K562 (cell line): ENCODE measurements around the gene HUNK. TPM values are rescaled to one million over a fixed set of nuclear protein-coding genes. Genes with fewer than 3 reads are reported as not detected.

Experiments used
- ATAC-seq: fragments of 200-7000 bp; cut with Tn5 transposase; 3 replicates; pipeline ENCODE4 v1.9.1; 2020; ENCODE audit warnings: moderate library complexity
- BruUV-seq: library from RNA; stranded (reverse); fragments of 400-500 nt; replicated peaks from 2 replicates; lab custom pipeline; 2021; lab: Mats Ljungman, UMichigan
- CTCF ChIA-PET: fragments of 300-600 bp; formaldehyde crosslinking; extraction: SDS; loops from one replicate; lab custom pipeline; 2021; ENCODE audit warnings: low intra/inter-chr PET ratio; lab: Yijun Ruan, JAX
- POLR2A ChIA-PET: fragments of 300-600, 350-650 bp; sonication (Branson Sonifier 250); formaldehyde crosslinking; extraction: SDS; loops from one replicate; lab custom pipeline; 2021; ENCODE audit warnings: antibody characterized with exemption, inconsistent platforms; lab: Yijun Ruan, JAX
- DNase-seq, 4 experiments: peaks; one replicate each; pipeline versions ENCODE4 v3.0.0 to v3.0.0-alpha.2; 2011 to 2018; ENCODE audit warnings: low spot score in 3 of 4, mixed read lengths in 3 of 4; ENCODE audit errors: extremely low read depth in 1 of 4
- FAIRE-seq: peaks from 2 replicates; lab custom pipeline; 2011; peaks lifted over from hg19 to GRCh38; lab: Jason Lieb, UNC
- H2AFZ ChIP-seq: 2 replicates; pipeline ENCODE4 v1.6.0; 2011; ENCODE audit warnings: low read depth, low read length, control low read depth, inconsistent platforms
- H3K27ac ChIP-seq: fragments of 200-600 bp; 3 replicates; pipeline ENCODE4 v1.8.0; 2011; ENCODE audit warnings: low read depth, mild to moderate bottlenecking, control low read depth, inconsistent platforms, low read length, moderate library complexity, mixed read lengths; ENCODE audit errors: extremely low read depth
- H3K27me3 ChIP-seq, 2 experiments: fragments of 300-600 bp in 1 of 2; 2 replicates in 1 of 2; 3 replicates in 1 of 2; pipeline versions ENCODE4 v1.6.0 to v1.8.0; 2011; ENCODE audit warnings: inconsistent platforms in 2 of 2, low read length in 2 of 2, mild to moderate bottlenecking in 1 of 2, mixed read lengths in 1 of 2, moderate library complexity in 1 of 2; ENCODE audit not compliant: control insufficient read depth in 2 of 2, insufficient read depth in 2 of 2
- H3K36me3 ChIP-seq: fragments of 300-600 bp; 3 replicates; pipeline ENCODE4 v1.8.0; 2011; ENCODE audit warnings: mild to moderate bottlenecking, low read length, inconsistent platforms; ENCODE audit not compliant: control insufficient read depth, insufficient read depth
- H3K4me1 ChIP-seq, 2 experiments: fragments of 200-600 bp in 1 of 2; replicated peaks in 1 of 2; 2 replicates in 1 of 2; 3 replicates in 1 of 2; pipeline versions ENCODE4 v1.5.1 to v1.8.0; 2011; ENCODE audit warnings: inconsistent platforms in 2 of 2, low read length in 2 of 2, mild to moderate bottlenecking in 1 of 2, mixed read lengths in 1 of 2, moderate library complexity in 1 of 2; ENCODE audit not compliant: control insufficient read depth in 2 of 2, insufficient read depth in 2 of 2
- H3K4me2 ChIP-seq: 2 replicates; pipeline ENCODE4 v1.6.1; 2011; ENCODE audit warnings: low read length, control low read depth, inconsistent platforms, mixed read lengths; ENCODE audit not compliant: insufficient read depth
- H3K4me3 ChIP-seq: fragments of 200-600 bp; sonication (generic), shearing (Covaris generic); 2 replicates; pipeline ENCODE4 v1.5.1; 2016; ENCODE audit warnings: control low read depth, inconsistent platforms
- H3K79me2 ChIP-seq: fragments of 200-600 bp; 3 replicates; pipeline ENCODE4 v1.8.0; 2011; ENCODE audit warnings: low read length, inconsistent platforms; ENCODE audit not compliant: control insufficient read depth, insufficient read depth
- H3K9ac ChIP-seq, 2 experiments: 2 replicates each; pipeline versions ENCODE4 v1.6.0 to v1.6.1; 2011; ENCODE audit warnings: low read depth in 2 of 2, low read length in 2 of 2, control low read depth in 1 of 2, inconsistent platforms in 1 of 2, mild to moderate bottlenecking in 1 of 2, mixed read lengths in 1 of 2; ENCODE audit not compliant: insufficient read depth in 1 of 2
- H3K9me1 ChIP-seq: one replicate; pipeline ENCODE4 v1.6.0; 2011; ENCODE audit warnings: inconsistent platforms, mild to moderate bottlenecking, low read length, moderate library complexity; ENCODE audit not compliant: control insufficient read depth, insufficient read depth
- H3K9me3 ChIP-seq: replicated peaks from 2 replicates; pipeline ENCODE4 v1.5.1; 2011; ENCODE audit warnings: low read depth, low read length, inconsistent platforms; ENCODE audit not compliant: control insufficient read depth, insufficient read depth
- H4K20me1 ChIP-seq: replicated peaks from 2 replicates; pipeline ENCODE4 v1.6.1; 2011; ENCODE audit warnings: low read length, inconsistent platforms, mixed read lengths; ENCODE audit not compliant: control insufficient read depth, insufficient read depth
- CCAR2 ChIP-seq: fragments of 200-400 bp; formaldehyde crosslinking; IDR thresholded peaks from 2 replicates; pipeline ENCODE4 v1.6.1; 2017; ENCODE audit warnings: mild to moderate bottlenecking, low read depth, low read length
- DNMT1 ChIP-seq: fragments of 450-650 bp; IDR thresholded peaks from 2 replicates; pipeline ENCODE4 v1.6.1; 2016; ENCODE audit warnings: antibody characterized with exemption, mild to moderate bottlenecking
- DPF2 ChIP-seq: fragments of 450-650 bp; IDR thresholded peaks from 2 replicates; pipeline ENCODE4 v1.6.1; 2016
- GABPB2 ChIP-seq: fragments of 250-450 bp; sonication (Bioruptor Pico); conservative IDR thresholded peaks from 2 replicates; pipeline ENCODE4 v1.5.1; 2021; ENCODE audit warnings: mild to moderate bottlenecking
- ILK ChIP-seq: fragments of 450-650 bp; IDR thresholded peaks from 2 replicates; pipeline ENCODE4 v1.6.1; 2016; ENCODE audit warnings: missing genetic modification characterization, low read depth, mild to moderate bottlenecking, missing compliant biosample characterization, moderate library complexity, borderline replicate concordance
- NCOA6 ChIP-seq: fragments of 450-650 bp; IDR thresholded peaks from 2 replicates; pipeline ENCODE4 v1.6.1; 2017; ENCODE audit warnings: mild to moderate bottlenecking
- TGIF2 ChIP-seq: sonication (generic); formaldehyde crosslinking; IDR thresholded peaks from 2 replicates; pipeline ENCODE4 v1.8.1; 2022; ENCODE audit warnings: mild to moderate bottlenecking, missing genetic modification reagents, moderate library complexity
- ZNF277 ChIP-seq: fragments of 250-450 bp; sonication (Bioruptor Pico); IDR thresholded peaks from 2 replicates; pipeline ENCODE4 v1.8.0; 2022; ENCODE audit warnings: inconsistent platforms, mild to moderate bottlenecking, moderate library complexity, borderline replicate concordance
- ZNF764 ChIP-seq: fragments of 250-450 bp; sonication (Bioruptor Pico); IDR thresholded peaks from 2 replicates; pipeline ENCODE4 v1.4.0; 2020; ENCODE audit warnings: low read depth, mild to moderate bottlenecking, moderate library complexity
- WGBS: fragments of 100-300 bp; shearing (Covaris generic); methylation state at CpG from one replicate; pipeline ENCODE4 v1.1.6; 2016; ENCODE audit warnings: low coverage, mixed read lengths; ENCODE audit not compliant: insufficient coverage; ENCODE audit errors: missing lambda C conversion rate; 5-methylcytosine and 5-hydroxymethylcytosine counted together
- in situ Hi-C: fragments of 300-500 bp; cut with MboI; formaldehyde crosslinking; loops from 4 replicates; pipeline ENCODE4 v1.15.0; 2018; ENCODE audit warnings: inconsistent platforms, mixed read lengths
- intact Hi-C: fragments of 100-400 bp; cut with micrococcal nuclease; formaldehyde crosslinking; loops from 2 replicates; pipeline ENCODE4 v1.14.2; 2022
- polyA plus RNA-seq, 8 experiments: library from polyadenylated mRNA; depleted of rRNA in 4 of 8; stranded (reverse) in 5 of 8; unstranded in 3 of 8; fragments of >200 nt; fragmentation: Nextera tagmentation in 2 of 8; fragmentation: Illumina TruSeq in 1 of 8; extraction: Ambion mirVana in 2 of 8; extraction: Trizol in 1 of 8; gene quantifications; 2 replicates each; pipeline versions ENCODE4 v1.2.1 to v1.2.3, GENCODE V29; 2011 to 2014; ENCODE audit warnings: inconsistent platforms in 1 of 8, missing spikeins in 1 of 8
- total RNA-seq, 7 experiments: library from RNA; depleted of rRNA in 6 of 7; stranded (reverse); fragments of >200 nt in 6 of 7; fragmentation: Illumina TruSeq in 2 of 7; extraction: Trizol in 2 of 7; gene quantifications; 2 replicates each; pipeline versions ENCODE4 v1.2.1 to v1.2.3, GENCODE V29; 2011 to 2021; ENCODE audit warnings: low replicate concordance in 1 of 7
- TF ChIP-seq, protein P1 (sequence below): sonication (generic); formaldehyde crosslinking; IDR thresholded peaks from 2 replicates; pipeline ENCODE4 v1.8.0; 2022; ENCODE audit warnings: missing genetic modification reagents, mild to moderate bottlenecking, borderline replicate concordance
- TF ChIP-seq, protein P2 (sequence below): fragments of 450-650 bp; IDR thresholded peaks from 2 replicates; pipeline ENCODE4 v1.6.1; 2018; ENCODE audit warnings: mild to moderate bottlenecking, low read depth; ENCODE audit not compliant: partially characterized antibody

Gene HUNK
- total and polyA plus RNA-seq, 9 of the 15 experiments (the other 6 are each of a cell fraction or from before 2014, with no cell fraction given): not detected

DNA sequence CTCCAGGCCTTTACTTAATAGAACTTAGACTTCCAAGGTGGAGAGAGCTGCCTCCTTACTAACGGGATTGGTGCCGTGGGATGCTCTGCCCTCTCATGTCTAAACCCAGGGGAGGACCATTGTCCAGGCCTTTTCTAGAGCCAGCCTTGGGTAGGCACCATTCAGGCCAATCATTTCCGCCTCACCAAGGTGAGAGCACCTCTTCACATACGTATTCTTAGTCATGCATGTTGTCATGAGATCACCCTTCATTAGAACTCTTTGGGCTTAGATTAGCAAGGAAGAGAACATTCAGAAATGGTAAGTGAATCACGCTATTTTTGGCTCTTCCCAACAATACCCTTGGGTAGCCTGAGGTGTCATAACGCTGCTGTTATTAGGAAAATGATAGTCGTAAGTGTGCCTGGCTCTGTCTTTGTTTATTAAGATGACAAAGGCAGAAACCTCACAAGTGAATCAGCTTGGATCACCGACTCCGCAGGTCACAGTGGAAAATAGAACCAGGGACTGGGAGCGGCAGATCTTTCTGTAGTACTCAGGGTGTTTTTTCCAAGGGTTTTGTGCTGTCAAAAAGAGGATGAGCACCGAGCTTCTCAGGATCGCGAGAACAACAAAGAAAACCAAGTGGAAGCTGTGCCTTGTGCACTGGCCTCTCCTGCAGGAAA, 55.0 kb downstream of the HUNK start (continued):
- TF ChIP-seq, protein P1, sequence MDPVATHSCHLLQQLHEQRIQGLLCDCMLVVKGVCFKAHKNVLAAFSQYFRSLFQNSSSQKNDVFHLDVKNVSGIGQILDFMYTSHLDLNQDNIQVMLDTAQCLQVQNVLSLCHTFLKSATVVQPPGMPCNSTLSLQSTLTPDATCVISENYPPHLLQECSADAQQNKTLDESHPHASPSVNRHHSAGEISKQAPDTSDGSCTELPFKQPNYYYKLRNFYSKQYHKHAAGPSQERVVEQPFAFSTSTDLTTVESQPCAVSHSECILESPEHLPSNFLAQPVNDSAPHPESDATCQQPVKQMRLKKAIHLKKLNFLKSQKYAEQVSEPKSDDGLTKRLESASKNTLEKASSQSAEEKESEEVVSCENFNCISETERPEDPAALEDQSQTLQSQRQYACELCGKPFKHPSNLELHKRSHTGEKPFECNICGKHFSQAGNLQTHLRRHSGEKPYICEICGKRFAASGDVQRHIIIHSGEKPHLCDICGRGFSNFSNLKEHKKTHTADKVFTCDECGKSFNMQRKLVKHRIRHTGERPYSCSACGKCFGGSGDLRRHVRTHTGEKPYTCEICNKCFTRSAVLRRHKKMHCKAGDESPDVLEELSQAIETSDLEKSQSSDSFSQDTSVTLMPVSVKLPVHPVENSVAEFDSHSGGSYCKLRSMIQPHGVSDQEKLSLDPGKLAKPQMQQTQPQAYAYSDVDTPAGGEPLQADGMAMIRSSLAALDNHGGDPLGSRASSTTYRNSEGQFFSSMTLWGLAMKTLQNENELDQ (CRISPR knock-in tag): no peak
- TF ChIP-seq CCAR2: no peak
- no peak for TF ChIP-seq DPF2
- no peak for TF ChIP-seq ZNF277 (CRISPR knock-in tag)
- TF ChIP-seq GABPB2 (CRISPR knock-in tag): no peak

DNA sequence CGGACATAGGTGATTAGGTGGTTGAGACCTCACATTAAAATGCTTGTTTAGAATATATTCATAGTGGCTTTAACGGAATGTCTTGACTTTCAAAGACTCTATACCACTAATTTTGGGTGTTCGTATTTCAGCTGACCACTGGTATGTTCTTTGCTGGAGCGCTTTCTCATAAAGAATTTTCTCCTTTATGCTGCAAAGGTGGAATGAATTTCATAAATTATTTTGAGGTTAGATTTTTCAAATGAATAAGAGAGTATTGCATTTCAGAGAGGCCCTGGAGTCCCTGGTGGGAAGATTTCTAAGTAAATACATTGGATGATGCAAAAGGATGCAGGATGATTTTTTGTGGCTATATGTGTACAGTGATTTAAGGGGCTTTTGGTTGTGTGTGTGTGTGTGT, 55.8 kb downstream of the HUNK start:
- H3K9me1 ChIP-seq: no peaks in the 10 kb centered on the region
- BruUV-seq: no TSS peak
- no peak overlapping the region for H3K4me3 ChIP-seq
- ChIA-PET CTCF (no interaction called here), POLR2A (no interaction called here)
- intact Hi-C loops: no loop called here
- no peaks in the 10 kb centered on the region for H3K79me2 ChIP-seq
- H3K27ac ChIP-seq: no peak overlapping the region
- 0 out of 2 replicates have a peak, but pooled peaks cover 2% of the 10 kb centered on the region for H4K20me1 ChIP-seq
- DNase-seq (no peak), FAIRE-seq (no peak), ATAC-seq (no peak)
- WGBS: under 1% methylated on average over 4 of the region's 4 CpGs
- no peak overlapping the region for H3K4me2 ChIP-seq
- in situ Hi-C loops: no loop called here
- H3K36me3 ChIP-seq: no peaks in the 10 kb centered on the region
- no peaks in the 10 kb centered on the region for H3K4me1 ChIP-seq
- H3K27me3 ChIP-seq: peaks cover 10 to 33% of the 10 kb centered on the region in 2 experiments
- H3K9ac ChIP-seq: no peak overlapping the region
- H3K9me3 ChIP-seq: peaks cover 2% of the 10 kb centered on the region; the same call in 1 of the 2 replicates
- H2AFZ ChIP-seq: no peak overlapping the region
- TF ChIP-seq TGIF2 (CRISPR knock-in tag) (no peak), ILK (no peak), NCOA6 (no peak), DNMT1 (no peak), ZNF764 (CRISPR knock-in tag) (no peak)
- TF ChIP-seq, protein P2, sequence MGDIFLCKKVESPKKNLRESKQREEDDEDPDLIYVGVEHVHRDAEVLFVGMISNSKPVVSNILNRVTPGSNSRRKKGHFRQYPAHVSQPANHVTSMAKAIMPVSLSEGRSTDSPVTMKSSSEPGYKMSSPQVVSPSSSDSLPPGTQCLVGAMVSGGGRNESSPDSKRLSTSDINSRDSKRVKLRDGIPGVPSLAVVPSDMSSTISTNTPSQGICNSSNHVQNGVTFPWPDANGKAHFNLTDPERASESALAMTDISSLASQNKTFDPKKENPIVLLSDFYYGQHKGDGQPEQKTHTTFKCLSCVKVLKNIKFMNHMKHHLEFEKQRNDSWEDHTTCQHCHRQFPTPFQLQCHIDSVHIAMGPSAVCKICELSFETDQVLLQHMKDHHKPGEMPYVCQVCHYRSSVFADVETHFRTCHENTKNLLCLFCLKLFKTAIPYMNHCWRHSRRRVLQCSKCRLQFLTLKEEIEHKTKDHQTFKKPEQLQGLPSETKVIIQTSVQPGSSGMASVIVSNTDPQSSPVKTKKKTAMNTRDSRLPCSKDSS: no peak
